HepG2 (cell line): ENCODE data around the gene TRIM54. TPM values are rescaled to one million over a fixed set of nuclear protein-coding genes. Genes with fewer than 3 reads are reported as not detected.
A peak's percentile ranks its signal among the peaks of the same experiment; 100 is the strongest.

Experiments used
- CHD2 ChIP-seq: IDR thresholded peaks from 2 replicates; pipeline ENCODE4 v1.6.1; 2011; ENCODE audit warnings: low read depth, low read length, improper control_type of control experiment
- FOXO1 ChIP-seq: sonication (generic); formaldehyde crosslinking; IDR thresholded peaks from 2 replicates; pipeline ENCODE4 v1.4.0; 2020; ENCODE audit warnings: missing genetic modification reagents
- FOXP1 ChIP-seq, 2 experiments: fragments of 450-650 bp in 1 of 2; IDR thresholded peaks; 2 replicates each; pipeline ENCODE4 v1.6.1; 2017 to 2018; ENCODE audit warnings: antibody characterized with exemption in 1 of 2
- KDM4B ChIP-seq: sonication (generic); formaldehyde crosslinking; IDR thresholded peaks from 2 replicates; pipeline ENCODE4 v1.4.0; 2020; ENCODE audit warnings: missing genetic modification reagents
- NFE2L2 ChIP-seq: fragments of 150-350 bp; IDR thresholded peaks from 2 replicates; pipeline ENCODE4 v1.6.1; 2014; ENCODE audit warnings: low read length
- NKX3-1 ChIP-seq: sonication (generic); formaldehyde crosslinking; IDR thresholded peaks from 2 replicates; pipeline ENCODE4 v1.5.0; 2020; ENCODE audit warnings: missing genetic modification reagents
- SP1 ChIP-seq, 2 experiments: fragments of 450-650 bp in 1 of 2; sonication (generic) in 1 of 2; formaldehyde crosslinking in 1 of 2; IDR thresholded peaks; 2 replicates each; pipeline versions ENCODE4 v1.4.0 to v1.6.1; 2016 to 2020; ENCODE audit warnings: missing genetic modification reagents in 1 of 2
- SYNCRIP ChIP-seq: fragments of 200-400 bp; formaldehyde crosslinking; IDR thresholded peaks from 2 replicates; pipeline ENCODE4 v1.6.1; 2018; ENCODE audit warnings: mild to moderate bottlenecking, low read depth, low read length; ENCODE audit not compliant: insufficient read depth
- TOE1 ChIP-seq: sonication (generic); formaldehyde crosslinking; IDR thresholded peaks from 2 replicates; pipeline ENCODE4 v1.4.0; 2020; ENCODE audit warnings: mild to moderate bottlenecking, missing genetic modification reagents
- U2AF1 ChIP-seq: fragments of 200-400 bp; formaldehyde crosslinking; optimal IDR thresholded peaks from 2 replicates; pipeline ENCODE3; 2017; ENCODE audit warnings: mild to moderate bottlenecking, low read depth, low read length
- ZNF317 ChIP-seq: sonication (generic); formaldehyde crosslinking; IDR thresholded peaks from 2 replicates; pipeline ENCODE4 v1.5.0; 2020; ENCODE audit warnings: mild to moderate bottlenecking, missing genetic modification reagents
- ZNF552 ChIP-seq: sonication (generic); formaldehyde crosslinking; IDR thresholded peaks from 2 replicates; pipeline ENCODE4 v1.9.0; 2022; ENCODE audit warnings: missing genetic modification reagents, mild to moderate bottlenecking, borderline replicate concordance
- ZNF564 ChIP-seq: sonication (generic); formaldehyde crosslinking; IDR thresholded peaks from 2 replicates; pipeline ENCODE4 v1.8.1; 2023; ENCODE audit warnings: mild to moderate bottlenecking, missing genetic modification reagents
- ZNF790 ChIP-seq: sonication (generic); formaldehyde crosslinking; IDR thresholded peaks from 2 replicates; pipeline ENCODE4 v1.8.0; 2022; ENCODE audit warnings: missing genetic modification reagents, mild to moderate bottlenecking, borderline replicate concordance
- polyA plus RNA-seq, 8 experiments: library from polyadenylated mRNA; depleted of rRNA in 3 of 8; stranded (reverse) in 7 of 8; unstranded in 1 of 8; fragments of >200 nt; fragmentation: Illumina TruSeq in 4 of 8; extraction: Trizol in 4 of 8; gene quantifications; 2 replicates each; pipeline versions ENCODE4 v1.2.1 to v1.2.3, GENCODE V29; 2011 to 2016; ENCODE audit warnings: low read depth in 4 of 8, missing spikeins in 1 of 8, mixed read lengths in 1 of 8; ENCODE audit not compliant: insufficient read depth in 1 of 8
- total RNA-seq, 5 experiments: library from RNA; depleted of rRNA; stranded (reverse); fragments of >200 nt; fragmentation: Illumina TruSeq; extraction: Trizol; gene quantifications; 2 replicates each; pipeline ENCODE4 v1.2.3, GENCODE V29; 2016; ENCODE audit warnings: low read depth in 1 of 5
- TF ChIP-seq, protein P1 (sequence below): sonication (generic); formaldehyde crosslinking; IDR thresholded peaks from 2 replicates; pipeline ENCODE4 v1.4.0; 2020; ENCODE audit warnings: mild to moderate bottlenecking, low read depth, missing genetic modification reagents
- TF ChIP-seq, protein P2 (sequence below): sonication (generic); formaldehyde crosslinking; IDR thresholded peaks from 2 replicates; pipeline ENCODE4 v1.8.1; 2023; ENCODE audit warnings: mild to moderate bottlenecking, missing genetic modification reagents, borderline replicate concordance
- TF ChIP-seq, protein P3 (sequence below), 2 experiments: fragments of 450-650 bp in 1 of 2; sonication (generic) in 1 of 2; formaldehyde crosslinking; IDR thresholded peaks; 2 replicates each; pipeline versions ENCODE4 v1.5.0 to v1.8.0; 2020 to 2022; ENCODE audit warnings: mild to moderate bottlenecking in 1 of 2, missing genetic modification reagents in 1 of 2
- TF ChIP-seq, protein P4 (sequence below): sonication (generic); formaldehyde crosslinking; IDR thresholded peaks from 2 replicates; pipeline ENCODE4 v1.5.1; 2020; ENCODE audit warnings: mild to moderate bottlenecking, missing genetic modification reagents, borderline replicate concordance
- TF ChIP-seq, protein P5 (sequence below): sonication (generic); formaldehyde crosslinking; IDR thresholded peaks from 2 replicates; pipeline ENCODE4 v1.5.0; 2020; ENCODE audit warnings: missing genetic modification reagents, mild to moderate bottlenecking, borderline replicate concordance
- TF ChIP-seq, protein P6 (sequence below): IDR thresholded peaks from 2 replicates; pipeline ENCODE4 v1.6.1; 2016; ENCODE audit warnings: control low read depth

Gene TRIM54
- total and polyA plus RNA-seq, 2 of the 13 experiments (the other 11 are each of a cell fraction or from before 2014, with no cell fraction given) = 0.07 to 0.13 TPM

DNA sequence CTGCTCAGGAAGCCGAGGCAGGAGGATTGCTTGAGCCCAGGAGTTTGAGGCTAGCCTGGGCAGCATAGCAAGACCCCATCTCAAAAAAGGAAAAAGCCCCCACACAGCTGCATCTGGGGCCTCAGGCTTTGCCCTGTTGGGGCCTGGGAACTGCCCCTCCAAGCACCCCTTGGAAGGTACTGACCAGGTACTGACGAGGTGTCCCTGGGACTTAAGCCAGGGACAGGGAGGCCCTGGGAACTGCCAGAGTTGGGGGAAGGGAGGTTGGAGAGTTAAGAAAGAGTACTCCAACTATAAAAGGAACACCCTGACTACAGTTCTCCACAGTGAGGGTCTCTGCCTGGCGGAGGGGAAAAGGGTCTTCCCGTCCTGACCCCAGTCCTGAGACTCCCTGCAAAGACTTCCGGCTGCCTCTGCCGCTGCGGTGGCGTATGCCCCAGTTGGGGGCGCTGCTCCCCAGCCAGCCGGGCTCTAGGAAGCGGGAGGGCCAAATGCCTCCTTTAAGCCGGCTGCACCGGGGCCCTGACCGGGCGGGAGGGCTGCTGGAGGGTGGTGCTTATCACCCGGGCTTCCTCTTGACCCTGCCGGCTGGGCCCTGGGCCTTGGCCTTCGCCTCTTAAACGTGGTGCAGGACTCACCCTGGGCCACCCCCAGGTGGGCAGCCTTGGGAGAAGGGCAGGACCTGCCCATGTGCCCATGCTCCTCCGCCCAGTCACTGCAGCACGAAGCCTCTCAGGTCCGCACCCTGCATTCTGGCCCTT lies 32.2 kb upstream of the TRIM54 start (continued):
- TF ChIP-seq TOE1 (CRISPR knock-in tag) (no peak), ZNF317 (peak; percentile 44; the same call in 1 of the 2 replicates), NKX3-1 (CRISPR knock-in tag) (no peak), NFE2L2 (no peak), ZNF552 (CRISPR knock-in tag) (no peak), KDM4B (peak; percentile 64; the same call in 1 of the 2 replicates), CHD2 (no peak), SYNCRIP (no peak), U2AF1 (no peak), ZNF790 (CRISPR knock-in tag) (no peak), FOXO1 (no peak), FOXP1 (IDR thresholded peaks at IDR 0.05) (no peak), FOXP1 (CRISPR knock-in tag; IDR thresholded peaks at IDR 0.05) (no peak), ZNF564 (CRISPR knock-in tag) (0 out of 2 replicates have a peak, but pooled peaks have one; percentile 59), SP1 (IDR thresholded peaks at IDR 0.05) (no peak), SP1 (CRISPR knock-in tag; IDR thresholded peaks at IDR 0.05) (peak; percentile 43; the same call in 1 of the 2 replicates)
- TF ChIP-seq, protein P1, sequence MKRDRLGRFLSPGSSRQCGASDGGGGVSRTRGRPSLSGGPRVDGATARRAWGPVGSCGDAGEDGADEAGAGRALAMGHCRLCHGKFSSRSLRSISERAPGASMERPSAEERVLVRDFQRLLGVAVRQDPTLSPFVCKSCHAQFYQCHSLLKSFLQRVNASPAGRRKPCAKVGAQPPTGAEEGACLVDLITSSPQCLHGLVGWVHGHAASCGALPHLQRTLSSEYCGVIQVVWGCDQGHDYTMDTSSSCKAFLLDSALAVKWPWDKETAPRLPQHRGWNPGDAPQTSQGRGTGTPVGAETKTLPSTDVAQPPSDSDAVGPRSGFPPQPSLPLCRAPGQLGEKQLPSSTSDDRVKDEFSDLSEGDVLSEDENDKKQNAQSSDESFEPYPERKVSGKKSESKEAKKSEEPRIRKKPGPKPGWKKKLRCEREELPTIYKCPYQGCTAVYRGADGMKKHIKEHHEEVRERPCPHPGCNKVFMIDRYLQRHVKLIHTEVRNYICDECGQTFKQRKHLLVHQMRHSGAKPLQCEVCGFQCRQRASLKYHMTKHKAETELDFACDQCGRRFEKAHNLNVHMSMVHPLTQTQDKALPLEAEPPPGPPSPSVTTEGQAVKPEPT = peak; percentile 25; the same call in 1 of the 2 replicates
- TF ChIP-seq, protein P2, sequence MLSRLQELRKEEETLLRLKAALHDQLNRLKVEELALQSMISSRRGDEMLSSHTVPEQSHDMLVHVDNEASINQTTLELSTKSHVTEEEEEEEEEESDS (CRISPR knock-in tag) = no peak
- TF ChIP-seq, protein P3, sequence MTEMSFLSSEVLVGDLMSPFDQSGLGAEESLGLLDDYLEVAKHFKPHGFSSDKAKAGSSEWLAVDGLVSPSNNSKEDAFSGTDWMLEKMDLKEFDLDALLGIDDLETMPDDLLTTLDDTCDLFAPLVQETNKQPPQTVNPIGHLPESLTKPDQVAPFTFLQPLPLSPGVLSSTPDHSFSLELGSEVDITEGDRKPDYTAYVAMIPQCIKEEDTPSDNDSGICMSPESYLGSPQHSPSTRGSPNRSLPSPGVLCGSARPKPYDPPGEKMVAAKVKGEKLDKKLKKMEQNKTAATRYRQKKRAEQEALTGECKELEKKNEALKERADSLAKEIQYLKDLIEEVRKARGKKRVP (CRISPR knock-in tag; IDR thresholded peaks at IDR 0.05) = no peak
- TF ChIP-seq, protein P4, sequence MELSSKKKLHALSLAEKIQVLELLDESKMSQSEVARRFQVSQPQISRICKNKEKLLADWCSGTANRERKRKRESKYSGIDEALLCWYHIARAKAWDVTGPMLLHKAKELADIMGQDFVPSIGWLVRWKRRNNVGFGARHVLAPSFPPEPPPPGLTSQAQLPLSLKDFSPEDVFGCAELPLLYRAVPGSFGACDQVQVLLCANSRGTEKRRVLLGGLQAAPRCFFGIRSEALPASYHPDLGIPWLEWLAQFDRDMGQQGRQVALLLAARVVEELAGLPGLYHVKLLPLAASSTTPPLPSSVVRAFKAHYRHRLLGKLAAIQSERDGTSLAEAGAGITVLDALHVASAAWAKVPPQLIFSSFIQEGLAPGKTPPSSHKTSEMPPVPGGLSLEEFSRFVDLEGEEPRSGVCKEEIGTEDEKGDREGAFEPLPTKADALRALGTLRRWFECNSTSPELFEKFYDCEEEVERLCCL (CRISPR knock-in tag) = no peak
- TF ChIP-seq, protein P5, sequence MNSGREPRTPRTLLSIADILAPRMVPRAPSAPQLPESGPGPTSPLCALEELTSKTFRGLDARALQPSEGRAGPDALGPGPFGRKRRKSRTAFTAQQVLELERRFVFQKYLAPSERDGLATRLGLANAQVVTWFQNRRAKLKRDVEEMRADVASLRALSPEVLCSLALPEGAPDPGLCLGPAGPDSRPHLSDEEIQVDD = no peak
- TF ChIP-seq, protein P6, sequence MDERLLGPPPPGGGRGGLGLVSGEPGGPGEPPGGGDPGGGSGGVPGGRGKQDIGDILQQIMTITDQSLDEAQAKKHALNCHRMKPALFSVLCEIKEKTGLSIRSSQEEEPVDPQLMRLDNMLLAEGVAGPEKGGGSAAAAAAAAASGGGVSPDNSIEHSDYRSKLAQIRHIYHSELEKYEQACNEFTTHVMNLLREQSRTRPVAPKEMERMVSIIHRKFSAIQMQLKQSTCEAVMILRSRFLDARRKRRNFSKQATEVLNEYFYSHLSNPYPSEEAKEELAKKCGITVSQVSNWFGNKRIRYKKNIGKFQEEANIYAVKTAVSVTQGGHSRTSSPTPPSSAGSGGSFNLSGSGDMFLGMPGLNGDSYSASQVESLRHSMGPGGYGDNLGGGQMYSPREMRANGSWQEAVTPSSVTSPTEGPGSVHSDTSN (CRISPR knock-in tag) = no peak
